Loucy (cell line): ENCODE measurements around the gene DTL.

ENCODE experiments used
- H2AFZ ChIP-seq: fragments of 200-600 bp; sonication (generic); 2 replicates; pipeline ENCODE4 v1.6.0; 2016; ENCODE audit warnings: antibody characterized with exemption, mild to moderate bottlenecking, low read length, moderate library complexity
- H3F3A ChIP-seq: fragments of 200-600 bp; 2 replicates; pipeline ENCODE4 v1.6.0; 2016; ENCODE audit warnings: antibody characterized with exemption, low read depth, mild to moderate bottlenecking
- H3K27me3 ChIP-seq: fragments of 200-600 bp; sonication (generic); 2 replicates; pipeline ENCODE4 v1.6.1; 2014; ENCODE audit warnings: low read length, mild to moderate bottlenecking; ENCODE audit not compliant: insufficient read depth, poor library complexity, severe bottlenecking
- H3K36me3 ChIP-seq: fragments of 200-600 bp; sonication (generic); 2 replicates; pipeline ENCODE4 v1.6.1; 2016; ENCODE audit warnings: low read length; ENCODE audit not compliant: insufficient read depth
- H3K4me1 ChIP-seq: fragments of 200-600 bp; sonication (generic); 2 replicates; pipeline ENCODE4 v1.5.1; 2014; ENCODE audit warnings: low read length, mild to moderate bottlenecking; ENCODE audit not compliant: insufficient read depth, poor library complexity, severe bottlenecking
- H3K4me2 ChIP-seq: fragments of 200-600 bp; sonication (generic); 2 replicates; pipeline ENCODE4 v1.6.0; 2014; ENCODE audit warnings: antibody characterized with exemption, low read length, low read depth, mild to moderate bottlenecking; ENCODE audit not compliant: poor library complexity, severe bottlenecking
- H3K4me3 ChIP-seq: fragments of 200-600 bp; sonication (generic); 2 replicates; pipeline ENCODE4 v1.5.1; 2014; ENCODE audit warnings: low read length, mild to moderate bottlenecking, mixed read lengths; ENCODE audit not compliant: poor library complexity, severe bottlenecking
- H3K79me2 ChIP-seq: fragments of 200-600 bp; sonication (generic); 2 replicates; pipeline ENCODE4 v1.6.1; 2014; ENCODE audit warnings: low read length; ENCODE audit not compliant: insufficient read depth
- H3K9ac ChIP-seq: fragments of 200-600 bp; sonication (generic); 2 replicates; pipeline ENCODE4 v1.6.0; 2014; ENCODE audit warnings: mild to moderate bottlenecking, low read depth, low read length, moderate library complexity; ENCODE audit not compliant: poor library complexity, severe bottlenecking
- H3K9me2 ChIP-seq: fragments of 200-600 bp; sonication (generic); replicated peaks from 2 replicates; pipeline ENCODE4 v1.6.1; 2016; ENCODE audit warnings: low read depth, low read length, mixed read lengths
- H3K9me3 ChIP-seq: fragments of 200-600 bp; sonication (generic); 2 replicates; pipeline ENCODE4 v1.6.1; 2014; ENCODE audit warnings: mild to moderate bottlenecking, antibody characterized with exemption, low read length, low read depth; ENCODE audit not compliant: insufficient read depth
- H4K20me1 ChIP-seq: fragments of 200-600 bp; sonication (generic); 2 replicates; pipeline ENCODE4 v1.6.0; 2014; ENCODE audit warnings: antibody characterized with exemption, low read length, mild to moderate bottlenecking; ENCODE audit not compliant: insufficient read depth, poor library complexity, severe bottlenecking
- CTCF ChIP-seq: fragments of 200-600 bp; sonication (generic); conservative IDR thresholded peaks from 2 replicates; pipeline ENCODE4 v1.5.1; 2014; ENCODE audit warnings: mild to moderate bottlenecking, antibody characterized with exemption, low read length
- EZH2phosphoT487 ChIP-seq: fragments of 200-600 bp; IDR thresholded peaks from 2 replicates; pipeline ENCODE4 v1.6.1; 2018; ENCODE audit warnings: antibody characterized with exemption, mild to moderate bottlenecking, moderate library complexity, borderline replicate concordance

The DTL gene

DNA sequence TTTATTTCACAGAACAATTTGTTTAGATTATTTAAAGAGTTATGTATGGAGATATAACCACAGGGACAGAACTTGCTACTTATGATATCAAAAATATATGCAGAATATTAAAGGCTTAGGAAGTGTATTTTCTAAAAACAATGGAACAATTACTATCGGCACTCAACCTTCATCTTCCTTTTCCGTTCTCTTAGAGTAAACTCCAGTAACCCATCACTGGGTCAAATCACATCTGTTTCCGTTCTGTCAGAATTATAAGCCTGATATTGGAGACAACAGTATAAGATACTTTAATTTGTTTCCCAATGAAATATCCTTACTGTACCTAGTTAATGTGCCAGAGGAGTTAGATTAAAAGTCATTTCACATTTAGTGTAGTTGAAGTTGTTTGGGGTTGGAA is 32.2 kb downstream of the DTL start:
- Histone ChIP-seq H3K9me2 (no peaks in the 10 kb centered on the region), H3K79me2 (no peaks in the 10 kb centered on the region), H3K9me3 (no peaks in the 10 kb centered on the region), H3K4me2 (no peak overlapping the region), H3K36me3 (peaks cover 75% of the 10 kb centered on the region), H3K9ac (no peak overlapping the region), H3F3A (no peaks in the 10 kb centered on the region), H4K20me1 (no peaks in the 10 kb centered on the region), H3K4me3 (no peak overlapping the region), H3K27me3 (no peaks in the 10 kb centered on the region), H2AFZ (no peak overlapping the region), H3K4me1 (no peaks in the 10 kb centered on the region)
- no peak for TF ChIP-seq CTCF
- no peak for TF ChIP-seq EZH2phosphoT487

GRCh38 chr1:212070720-212071302 is 35.3 kb downstream of the DTL start:
- TF ChIP-seq EZH2phosphoT487 (no peak), CTCF (peak; percentile 90)
- Histone ChIP-seq H3K36me3 (peaks cover 83% of the 10 kb centered on the region), H3K79me2 (no peaks in the 10 kb centered on the region), H3K9me2 (no peaks in the 10 kb centered on the region), H3K4me3 (no peak overlapping the region), H3K4me1 (no peaks in the 10 kb centered on the region), H2AFZ (no peak overlapping the region), H4K20me1 (no peaks in the 10 kb centered on the region), H3K27me3 (no peaks in the 10 kb centered on the region), H3F3A (no peaks in the 10 kb centered on the region), H3K9ac (no peak overlapping the region), H3K4me2 (no peak overlapping the region), H3K9me3 (no peaks in the 10 kb centered on the region)

DNA sequence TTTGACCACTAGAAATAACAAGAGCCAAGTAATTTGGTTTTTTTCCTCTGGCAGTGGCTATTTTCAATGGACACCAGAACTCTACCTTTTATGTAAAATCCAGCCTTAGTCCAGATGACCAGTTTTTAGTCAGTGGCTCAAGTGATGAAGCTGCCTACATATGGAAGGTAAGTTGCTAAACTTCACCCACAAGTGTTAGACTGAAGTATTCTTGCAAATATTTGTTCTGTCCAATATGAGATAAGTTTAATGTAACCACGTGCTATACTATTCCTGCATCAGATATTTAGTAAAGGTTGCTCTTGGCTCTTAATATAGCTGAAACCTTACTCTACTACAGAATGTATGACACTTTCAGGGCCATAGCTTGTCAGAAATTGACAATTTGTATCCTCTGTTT is 36.5 kb downstream of the DTL start:
- Histone ChIP-seq H3K79me2 (no peaks in the 10 kb centered on the region), H3K36me3 (peaks cover 83% of the 10 kb centered on the region)

More for the DNA sequence above, 36.5 kb downstream of the DTL start:
- Histone ChIP-seq H4K20me1 (no peaks in the 10 kb centered on the region), H3F3A (no peaks in the 10 kb centered on the region), H3K9ac (no peak overlapping the region), H3K4me1 (no peaks in the 10 kb centered on the region), H3K4me3 (no peak overlapping the region), H3K9me3 (no peaks in the 10 kb centered on the region), H3K9me2 (no peaks in the 10 kb centered on the region), H3K27me3 (no peaks in the 10 kb centered on the region), H3K4me2 (no peak overlapping the region), H2AFZ (no peak overlapping the region)
- TF ChIP-seq CTCF, result no peak
- TF ChIP-seq EZH2phosphoT487, result no peak
